ENCODE results near the gene RGN.
"Not testable (repeated sequence)": the region's sequence is repeated elsewhere in the genome, so short reads cannot be mapped to it uniquely, and the experiment has no call there.

The RGN gene

DNA sequence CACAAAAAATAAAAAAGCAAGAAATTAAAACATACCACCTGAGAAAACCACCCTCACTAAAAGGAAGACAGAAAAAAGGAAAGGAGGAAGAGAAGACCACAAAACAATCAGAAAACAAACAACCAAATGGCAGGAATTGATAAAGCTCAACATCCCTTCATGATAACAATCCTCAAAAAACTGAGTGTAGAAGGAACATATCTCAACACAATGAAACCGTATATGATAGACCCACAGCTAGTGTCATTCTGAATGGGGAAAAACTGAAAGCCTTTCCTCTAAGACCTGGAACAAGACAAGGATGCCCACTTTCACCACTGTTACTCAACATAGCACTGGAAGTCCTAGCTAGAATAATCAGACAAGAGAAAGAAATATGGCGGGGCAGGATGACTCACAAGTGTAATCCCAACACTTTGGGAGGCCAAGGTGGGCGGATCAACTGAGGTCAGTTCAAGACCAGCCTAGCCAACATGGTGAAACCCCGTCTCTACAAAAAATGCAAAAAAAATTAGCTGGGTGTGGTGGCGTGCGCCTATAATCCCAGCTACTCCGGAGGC, 38.4 kb downstream of the RGN start:
- not testable (repeated sequence) for DNase-seq (ENCODE audit: low read depth, low spot score)

DNA sequence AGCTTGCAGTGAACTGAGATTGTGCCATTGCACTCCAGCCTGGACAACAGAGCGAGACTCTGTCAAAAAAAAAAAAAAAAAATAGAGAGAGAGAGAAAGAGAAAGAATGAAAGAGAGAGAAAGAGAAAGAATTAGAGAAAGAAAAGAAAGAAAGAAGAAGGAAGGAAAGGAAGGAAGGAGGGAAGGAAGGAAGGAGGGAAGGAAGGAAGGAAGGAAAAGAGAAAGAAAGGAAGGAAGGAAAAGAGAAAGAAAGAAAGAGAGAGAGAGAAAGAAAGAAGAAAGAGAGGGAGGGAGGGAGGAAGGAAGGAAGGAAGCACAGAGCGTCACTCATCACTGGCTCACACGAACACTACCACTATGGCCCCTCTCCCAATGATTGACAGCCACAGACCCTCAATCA, 46.2 kb downstream of the RGN start:
- not testable (repeated sequence) for DNase-seq (ENCODE audit: low read depth, low spot score)

DNA sequence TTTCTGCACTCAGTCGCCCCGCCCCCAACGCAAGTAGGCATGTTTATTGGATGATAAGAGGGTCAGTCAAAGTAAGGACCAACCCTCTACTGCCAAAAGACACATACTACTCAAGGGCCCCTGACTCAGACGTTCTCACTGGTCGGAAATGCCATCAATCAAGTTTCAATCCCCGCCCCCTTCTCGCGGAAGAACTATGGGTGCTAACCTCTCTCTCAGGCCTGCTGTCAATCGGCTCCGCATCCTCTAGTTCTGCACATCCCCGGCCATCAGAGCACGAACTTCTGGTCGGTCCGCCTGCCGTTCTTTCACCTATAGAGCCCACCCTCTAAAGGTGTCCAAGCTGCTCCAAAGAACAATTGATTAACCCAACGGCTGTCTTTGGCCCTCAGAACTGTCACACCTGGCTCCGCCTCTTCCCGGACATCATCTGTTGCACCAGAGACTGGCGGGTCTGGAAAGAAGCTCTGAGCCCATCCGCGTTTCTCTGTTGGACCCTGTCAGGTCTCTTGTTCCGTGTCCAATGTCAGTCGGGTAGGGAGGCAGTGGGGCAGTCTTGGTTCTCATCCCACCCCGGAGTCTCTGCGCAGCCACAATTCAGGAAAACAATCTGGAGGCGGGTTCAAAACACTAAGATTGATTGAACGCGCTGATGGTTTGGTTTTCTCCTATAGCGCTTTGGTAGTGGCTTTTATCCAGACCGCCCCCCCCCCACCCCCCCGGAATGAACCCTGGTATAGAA, 51.1 kb downstream of the RGN start:
- peak; percentile 67 for DNase-seq (ENCODE audit: low read depth, low spot score)

DNA sequence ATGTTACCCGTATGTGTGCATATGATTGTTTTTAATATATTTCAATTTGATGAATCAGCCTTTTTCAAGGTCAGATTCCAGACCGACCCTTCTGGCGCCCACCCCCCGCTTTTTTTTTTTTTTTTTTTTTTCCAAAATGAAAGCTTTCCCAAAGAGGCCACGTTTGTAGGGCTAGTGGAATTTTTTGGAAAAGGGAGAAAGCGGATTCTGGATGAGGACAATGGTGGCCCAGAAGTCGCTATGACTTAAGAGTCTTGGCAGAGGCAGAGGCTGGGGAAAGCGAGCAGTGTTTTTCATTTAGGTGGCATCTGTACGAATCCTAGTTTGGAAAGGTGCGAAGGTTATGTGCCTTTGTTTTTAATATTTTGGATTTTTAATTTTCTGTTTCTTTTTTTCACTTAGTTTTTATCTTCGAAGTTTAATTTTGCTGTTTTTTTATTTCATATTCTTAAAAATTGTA, 51.7 kb downstream of the RGN start:
- no peak for DNase-seq (ENCODE audit: low read depth, low spot score)

DNA sequence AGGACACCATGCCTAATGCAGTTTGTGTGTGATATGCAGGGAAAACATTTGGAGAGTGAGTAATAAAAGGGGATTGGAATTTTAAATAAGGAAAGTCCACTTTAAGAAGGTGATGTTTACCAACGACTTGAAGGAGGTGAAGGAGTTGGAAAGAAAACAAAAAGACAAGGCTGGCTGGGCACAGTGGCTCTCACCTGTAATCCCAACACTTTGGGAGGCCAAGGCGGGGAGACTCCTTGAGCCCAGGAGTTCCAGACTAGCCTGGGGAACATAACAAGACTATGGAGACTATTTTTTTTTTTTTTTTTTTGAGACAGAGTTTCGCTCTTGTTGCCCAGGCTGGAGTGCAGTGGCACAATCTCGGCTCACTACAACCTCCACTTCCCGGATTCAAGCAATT, 55.2 kb downstream of the RGN start:
- no peak for DNase-seq (ENCODE audit: low read depth, low spot score)

DNA sequence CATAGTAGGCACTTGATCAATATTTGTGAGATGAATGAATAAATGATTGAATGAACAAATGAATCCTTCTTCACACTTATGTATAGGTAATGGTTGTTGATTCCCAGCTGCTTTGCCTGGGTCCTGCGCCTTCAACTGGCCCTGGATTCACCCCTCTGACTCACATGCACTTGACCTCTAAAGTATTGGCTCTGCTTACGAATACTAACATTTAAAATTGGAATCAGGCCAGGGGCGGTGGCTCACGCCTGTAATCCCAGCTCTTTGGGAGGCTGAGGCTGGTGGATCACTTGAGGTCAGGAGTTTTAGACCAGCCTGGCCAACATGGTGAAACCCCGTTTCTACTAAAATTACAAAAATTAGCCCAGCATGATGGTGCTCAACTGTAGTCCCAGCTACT, 57.4 kb downstream of the RGN start:
- DNase-seq (ENCODE audit: low read depth, low spot score), result not testable (repeated sequence)

DNA sequence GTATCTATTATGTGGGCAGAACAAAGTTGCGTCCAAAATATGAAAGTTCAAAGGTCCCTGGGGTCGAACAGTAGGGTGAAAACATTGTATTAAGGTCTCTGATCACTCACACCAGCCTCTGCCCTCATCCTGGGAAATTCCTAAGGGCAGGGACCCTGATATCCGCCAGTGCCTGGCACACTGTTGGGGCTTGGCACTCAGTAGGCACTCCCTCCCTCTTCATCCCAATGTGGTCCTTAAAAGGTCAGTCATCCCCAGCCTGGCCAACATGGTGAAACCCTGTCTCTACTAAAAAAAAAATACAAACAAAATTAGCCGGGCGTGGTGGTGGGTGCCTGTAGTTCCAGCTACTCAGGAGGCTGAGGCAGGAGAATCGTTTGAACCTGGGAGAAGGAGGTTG, 59.9 kb downstream of the RGN start:
- no peak for DNase-seq (ENCODE audit: low read depth, low spot score)

Data from activated naive CD8-positive, alpha-beta T cell treated with anti-CD3 and anti-CD28 coated beads, Interleukin-2, amount 50 U/mL, for 16 hours (primary cell).